ENCODE results near the gene DGCR8. TPM values are rescaled to one million over a fixed set of nuclear protein-coding genes. Genes with fewer than 3 reads are reported as not detected.

DGCR8 gene
- total RNA-seq, 1 experiment from 2014 or later: 34.7 TPM

- Histone ChIP-seq H3K27me3 (ENCODE audit: insufficient read depth, low read depth) (peaks cover 15% of the 10 kb centered on the region), H3K4me3 (no peak overlapping the region), H3K27ac (no peak overlapping the region), H4K20me1 (ENCODE audit: insufficient read depth) (peaks cover 3% of the 10 kb centered on the region; the same call in 1 of the 2 replicates), H3K9me3 (ENCODE audit: insufficient read depth, low read depth) (no peaks in the 10 kb centered on the region), H3K36me3 (ENCODE audit: low read depth) (no peaks in the 10 kb centered on the region), H3F3A (ENCODE audit: insufficient read depth, low read depth) (no peaks in the 10 kb centered on the region), H2AFZ (no peak overlapping the region), H3K9me2 (ENCODE audit: insufficient read depth) (no peaks in the 10 kb centered on the region), H3K4me1 (replicated peaks; ENCODE audit: insufficient read depth) (no peaks in the 10 kb centered on the region), H3K4me2 (no peak overlapping the region), H3K79me2 (ENCODE audit: low read depth) (no peaks in the 10 kb centered on the region)
- DNase-seq: peak; percentile 38 to 73
- ChIA-PET POLR2A (ENCODE audit: unreplicated experiment) (no interaction called here), CTCF (interaction anchor here (0.6 kb wide), 1 partner anchor 126 kb away, joined by 11 read pairs; no protein-coding TSS in a partner anchor)
- intact Hi-C loops (cut with micrococcal nuclease; ENCODE audit: unreplicated experiment): loop anchor here (1.0 to 10.0 kb wide), 5 partner anchors 81 to 538 kb away; no protein-coding TSS in a partner anchor
- TF ChIP-seq CTCF (conservative IDR thresholded peaks at IDR 0.05) (peak; percentile 97), EZH2 (IDR thresholded peaks at IDR 0.05; ENCODE audit: low read depth) (no peak)
- BruUV-seq (replicated peaks): no TSS peak
Measured at GRCh38 chr22:20156611-20157429, 76.8 kb downstream of the DGCR8 start.

- peaks cover 3% of the 10 kb centered on the region; the same call in 1 of the 2 replicates for H4K20me1 ChIP-seq (ENCODE audit: insufficient read depth)
- H3K27me3 ChIP-seq (ENCODE audit: insufficient read depth, low read depth): peaks cover 15% of the 10 kb centered on the region
- no peak overlapping the region for H3K4me2 ChIP-seq
- no peak overlapping the region for H2AFZ ChIP-seq
- no peak overlapping the region for H3K4me3 ChIP-seq
- H3K9me3 ChIP-seq (ENCODE audit: insufficient read depth, low read depth): no peaks in the 10 kb centered on the region
- TF ChIP-seq CTCF (conservative IDR thresholded peaks at IDR 0.05): no peak
- no peak for TF ChIP-seq EZH2 (IDR thresholded peaks at IDR 0.05; ENCODE audit: low read depth)
- ChIA-PET POLR2A (ENCODE audit: unreplicated experiment) (no interaction called here), CTCF (interaction anchor here (0.6 kb wide), 1 partner anchor 126 kb away, joined by 11 read pairs; no protein-coding TSS in a partner anchor)
- DNase-seq: no peak
- no peaks in the 10 kb centered on the region for H3F3A ChIP-seq (ENCODE audit: insufficient read depth, low read depth)
- no peak overlapping the region for H3K27ac ChIP-seq
- intact Hi-C loops (cut with micrococcal nuclease; ENCODE audit: unreplicated experiment): loop anchor here (1.0 to 10.0 kb wide), 5 partner anchors 81 to 537 kb away; no protein-coding TSS in a partner anchor
- H3K36me3 ChIP-seq (ENCODE audit: low read depth): no peaks in the 10 kb centered on the region
- H3K79me2 ChIP-seq (ENCODE audit: low read depth): no peaks in the 10 kb centered on the region
- no peaks in the 10 kb centered on the region for H3K4me1 ChIP-seq (replicated peaks; ENCODE audit: insufficient read depth)
- H3K9me2 ChIP-seq (ENCODE audit: insufficient read depth): no peaks in the 10 kb centered on the region
- no TSS peak for BruUV-seq (replicated peaks)
Measured at GRCh38 chr22:20157430-20158183, 77.6 kb downstream of the DGCR8 start.

GRCh38 chr22:20158391-20159036 lies 78.5 kb downstream of the DGCR8 start:
- H3K27ac ChIP-seq: no peak overlapping the region
- intact Hi-C loops (cut with micrococcal nuclease; ENCODE audit: unreplicated experiment): loop anchor here (5.0 to 10.0 kb wide), 3 partner anchors 259 to 536 kb away; no protein-coding TSS in a partner anchor
- BruUV-seq (replicated peaks): no TSS peak
- CTCF ChIA-PET: no interaction called here
- peaks cover 3% of the 10 kb centered on the region; the same call in 1 of the 2 replicates for H4K20me1 ChIP-seq (ENCODE audit: insufficient read depth)
- POLR2A ChIA-PET (ENCODE audit: unreplicated experiment): no interaction called here
- no peak overlapping the region for H3K4me3 ChIP-seq
- TF ChIP-seq EZH2 (IDR thresholded peaks at IDR 0.05; ENCODE audit: low read depth) (no peak), CTCF (conservative IDR thresholded peaks at IDR 0.05) (no peak)
- no peaks in the 10 kb centered on the region for H3K4me1 ChIP-seq (replicated peaks; ENCODE audit: insufficient read depth)
- no peak overlapping the region for H3K4me2 ChIP-seq
- no peaks in the 10 kb centered on the region for H3K79me2 ChIP-seq (ENCODE audit: low read depth)
- no peaks in the 10 kb centered on the region for H3F3A ChIP-seq (ENCODE audit: insufficient read depth, low read depth)
- DNase-seq: no peak
- no peaks in the 10 kb centered on the region for H3K9me3 ChIP-seq (ENCODE audit: insufficient read depth, low read depth)
- H2AFZ ChIP-seq: no peak overlapping the region
- H3K27me3 ChIP-seq (ENCODE audit: insufficient read depth, low read depth): peaks cover 15% of the 10 kb centered on the region
- no peaks in the 10 kb centered on the region for H3K36me3 ChIP-seq (ENCODE audit: low read depth)
- H3K9me2 ChIP-seq (ENCODE audit: insufficient read depth): no peaks in the 10 kb centered on the region

Measured in PC-9 (cell line).